Trophoblast cell (in vitro differentiated cells and primary cell): Measurements from ENCODE around the gene GPLD1.
"Not testable (repeated sequence)": the region's sequence is repeated elsewhere in the genome, so short reads cannot be mapped to it uniquely, and the experiment has no call there.

Source experiments
- DNase-seq, 2 donors: peaks; one replicate each; pipeline ENCODE4 v3.0.0-alpha.2; 2016
- H2AFZ ChIP-seq: 2 replicates; pipeline ENCODE4 v1.6.1; 2013; ENCODE audit warnings: low read length, moderate library complexity, mild to moderate bottlenecking; ENCODE audit not compliant: insufficient read depth, poor library complexity
- H2AK5ac ChIP-seq: 2 replicates; pipeline ENCODE4 v1.6.1; 2013; ENCODE audit warnings: mild to moderate bottlenecking, low read length
- H2BK120ac ChIP-seq: 2 replicates; pipeline ENCODE4 v1.6.1; 2013; ENCODE audit warnings: low read length, mild to moderate bottlenecking, moderate library complexity; ENCODE audit not compliant: insufficient read depth, poor library complexity
- H2BK12ac ChIP-seq: 2 replicates; pipeline ENCODE4 v1.6.1; 2013; ENCODE audit warnings: mild to moderate bottlenecking, low read length, moderate library complexity
- H2BK5ac ChIP-seq: 2 replicates; pipeline ENCODE4 v1.6.1; 2013; ENCODE audit warnings: low read length, low read depth, moderate library complexity, mild to moderate bottlenecking; ENCODE audit not compliant: poor library complexity
- H3K14ac ChIP-seq: 2 replicates; pipeline ENCODE4 v1.6.1; 2013; ENCODE audit warnings: mild to moderate bottlenecking, low read length
- H3K18ac ChIP-seq: 2 replicates; pipeline ENCODE4 v1.6.1; 2013; ENCODE audit warnings: mild to moderate bottlenecking, low read length
- H3K23ac ChIP-seq: 2 replicates; pipeline ENCODE4 v1.6.1; 2013; ENCODE audit warnings: low read length
- H3K27ac ChIP-seq: 2 replicates; pipeline ENCODE4 v1.5.1; 2013; ENCODE audit warnings: low read depth, mild to moderate bottlenecking, inconsistent platforms, low read length, moderate library complexity
- H3K27me3 ChIP-seq: 2 replicates; pipeline ENCODE4 v1.6.1; 2013; ENCODE audit warnings: inconsistent platforms, mild to moderate bottlenecking, low read length, moderate library complexity; ENCODE audit not compliant: insufficient read depth
- H3K36me3 ChIP-seq, 2 experiments: 1 replicate in 1 of 2; 2 replicates in 1 of 2; pipeline ENCODE4 v1.6.1; 2013; ENCODE audit warnings: low read length in 2 of 2, mild to moderate bottlenecking in 2 of 2, moderate library complexity in 1 of 2; ENCODE audit not compliant: insufficient read depth in 2 of 2, control insufficient read depth in 1 of 2
- H3K4ac ChIP-seq: 2 replicates; pipeline ENCODE4 v1.6.1; 2013; ENCODE audit warnings: low read depth, mild to moderate bottlenecking, low read length, moderate library complexity
- H3K4me1 ChIP-seq, 2 experiments: 1 replicate in 1 of 2; 2 replicates in 1 of 2; pipeline ENCODE4 v1.6.1; 2013; ENCODE audit warnings: low read length in 2 of 2, mild to moderate bottlenecking in 2 of 2, moderate library complexity in 1 of 2; ENCODE audit not compliant: insufficient read depth in 2 of 2, control insufficient read depth in 1 of 2
- H3K4me2 ChIP-seq: 2 replicates; pipeline ENCODE4 v1.6.1; 2013; ENCODE audit warnings: inconsistent platforms, mild to moderate bottlenecking, low read length, moderate library complexity
- H3K4me3 ChIP-seq: 2 replicates; pipeline ENCODE4 v1.5.1; 2013; ENCODE audit warnings: mild to moderate bottlenecking, low read depth, low read length, inconsistent platforms
- H3K79me1 ChIP-seq: one replicate; pipeline ENCODE4 v1.6.1; 2013; ENCODE audit warnings: low read length
- H3K79me2 ChIP-seq: 2 replicates; pipeline ENCODE4 v1.6.1; 2013; ENCODE audit warnings: low read length, mild to moderate bottlenecking; ENCODE audit not compliant: control insufficient read depth, insufficient read depth, poor library complexity
- H3K9ac ChIP-seq: 2 replicates; pipeline ENCODE4 v1.6.1; 2013; ENCODE audit warnings: mild to moderate bottlenecking, low read length
- H3K9me3 ChIP-seq: 2 replicates; pipeline ENCODE4 v1.6.1; 2013; ENCODE audit warnings: low read depth, mild to moderate bottlenecking, control low read depth, inconsistent platforms, low read length; ENCODE audit not compliant: insufficient read depth
- H4K12ac ChIP-seq: 2 replicates; pipeline ENCODE4 v1.6.1; 2013; ENCODE audit warnings: low read depth, mild to moderate bottlenecking, low read length, moderate library complexity
- H4K8ac ChIP-seq: 2 replicates; pipeline ENCODE4 v1.6.1; 2013; ENCODE audit warnings: low read depth, mild to moderate bottlenecking, low read length, moderate library complexity
- H4K91ac ChIP-seq: one replicate; pipeline ENCODE4 v1.6.1; 2013; ENCODE audit warnings: low read depth, mild to moderate bottlenecking, low read length, moderate library complexity
- WGBS: extraction: QIAGEN DNeasy Blood & Tissue Kit; methylation state at CpG from one replicate; pipeline ENCODE4 v1.1.7; 2013; ENCODE audit warnings: missing lambda C conversion rate; ENCODE audit not compliant: insufficient read length, insufficient coverage; ENCODE audit errors: extremely low coverage; 5-methylcytosine and 5-hydroxymethylcytosine counted together

Gene GPLD1

DNA sequence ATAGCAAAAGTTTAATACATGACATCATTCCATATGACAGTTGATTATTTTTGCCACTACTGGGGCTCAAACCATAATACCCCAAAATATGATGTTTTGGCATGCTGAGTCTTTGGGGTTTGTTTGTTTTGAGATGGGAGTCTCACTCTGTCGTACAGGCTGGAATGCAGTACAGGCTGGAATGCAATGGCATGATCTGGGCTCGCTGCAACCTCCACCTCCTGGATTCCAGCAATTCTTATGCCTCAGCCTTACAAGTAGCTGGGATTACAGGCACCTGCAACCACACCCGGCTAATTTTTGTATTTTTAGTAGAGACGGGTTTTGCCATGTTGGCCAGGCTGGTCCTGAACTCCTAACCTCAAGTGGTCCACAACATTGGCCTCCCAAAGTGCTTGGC lies 87.9 kb downstream of the GPLD1 start:
- no peak overlapping the region for H2BK5ac ChIP-seq

DNA sequence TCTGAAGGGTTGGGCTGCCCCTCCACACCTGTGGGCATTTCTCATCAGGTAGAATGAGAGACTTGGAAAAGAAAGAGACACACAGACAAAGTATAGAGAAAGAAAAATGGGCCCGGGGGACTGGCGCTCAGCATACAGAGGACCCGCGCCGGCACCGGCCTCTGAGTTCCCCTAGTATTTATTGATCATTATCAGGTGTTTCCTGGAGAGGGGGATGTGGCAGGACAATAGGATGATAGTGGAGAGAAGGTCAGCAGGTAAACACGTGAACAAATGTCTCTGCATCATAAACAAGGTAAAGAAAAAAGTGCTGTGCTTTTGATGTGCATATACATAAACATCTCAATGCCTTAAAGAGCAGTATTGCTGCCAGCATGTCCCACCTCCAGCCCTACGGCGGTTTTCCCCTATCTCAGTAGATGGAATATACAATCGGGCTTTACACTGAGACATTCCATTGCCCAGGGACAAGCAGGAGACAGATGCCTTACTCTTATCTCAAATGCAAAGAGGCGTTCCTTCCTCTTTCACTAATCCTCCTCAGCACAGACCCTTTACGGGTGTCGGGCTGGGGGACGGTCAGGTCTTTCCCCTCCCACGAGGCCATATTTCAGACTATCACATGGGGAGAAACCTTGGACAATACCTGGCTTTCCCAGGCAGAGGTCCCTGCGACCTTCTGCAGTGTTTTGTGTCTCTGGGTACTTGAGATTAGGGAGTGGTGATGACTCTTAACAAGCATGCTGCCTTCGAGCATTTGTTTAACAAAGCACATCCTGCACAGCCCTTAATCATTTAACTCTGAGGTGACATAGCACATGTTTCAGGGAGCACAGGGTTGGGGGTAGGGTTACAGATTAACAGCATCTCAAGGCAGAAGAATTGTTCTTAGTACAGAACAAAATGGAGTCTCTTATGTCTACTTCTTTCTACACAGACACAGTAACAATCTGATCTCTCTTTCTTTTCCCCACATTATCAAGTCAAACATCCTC lies 89.0 kb downstream of the GPLD1 start:
- not testable (repeated sequence) for H2BK5ac ChIP-seq, H3K18ac ChIP-seq, H4K12ac ChIP-seq, H3K79me1 ChIP-seq, H3K27ac ChIP-seq, H3K4me1 ChIP-seq, H3K36me3 ChIP-seq, H4K8ac ChIP-seq, H3K23ac ChIP-seq, H3K14ac ChIP-seq, H4K91ac ChIP-seq, H3K4ac ChIP-seq, H3K4me3 ChIP-seq, H2BK12ac ChIP-seq, H3K79me2 ChIP-seq, H3K9me3 ChIP-seq, H2AFZ ChIP-seq, H2AK5ac ChIP-seq, H2BK120ac ChIP-seq, H3K9ac ChIP-seq, H3K27me3 ChIP-seq
- WGBS = no CpG with 5 or more reads among the region's 17 CpGs
- H3K4me2 ChIP-seq = peak overlapping the region; percentile 22
- peak; percentile 61 to 79 for DNase-seq

More for the DNA sequence above, 87.9 kb downstream of the GPLD1 start:
- Histone ChIP-seq H3K4ac (no peak overlapping the region), H3K27ac (no peak overlapping the region), H4K12ac (no peak overlapping the region), H2AK5ac (no peak overlapping the region), H3K4me3 (no peak overlapping the region), H3K79me2 (peaks cover 6% of the 10 kb centered on the region), H2BK12ac (no peak overlapping the region), H3K4me2 (no peak overlapping the region), H3K79me1 (peaks cover 5% of the 10 kb centered on the region), H4K91ac (no peak overlapping the region), H3K36me3 (peaks cover 0 to 4% of the 10 kb centered on the region in 2 experiments), H3K18ac (no peak overlapping the region), H3K9ac (no peak overlapping the region), H3K9me3 (peaks cover 3% of the 10 kb centered on the region), H3K4me1 (peaks cover 4 to 6% of the 10 kb centered on the region in 2 experiments), H3K14ac (no peak overlapping the region), H4K8ac (no peak overlapping the region), H3K27me3 (no peaks in the 10 kb centered on the region), H2BK120ac (no peak overlapping the region), H3K23ac (no peak overlapping the region), H2AFZ (no peak overlapping the region)
- DNase-seq = peak; percentile 61 to 74
- no CpG with 5 or more reads among the region's 4 CpGs for WGBS

DNA sequence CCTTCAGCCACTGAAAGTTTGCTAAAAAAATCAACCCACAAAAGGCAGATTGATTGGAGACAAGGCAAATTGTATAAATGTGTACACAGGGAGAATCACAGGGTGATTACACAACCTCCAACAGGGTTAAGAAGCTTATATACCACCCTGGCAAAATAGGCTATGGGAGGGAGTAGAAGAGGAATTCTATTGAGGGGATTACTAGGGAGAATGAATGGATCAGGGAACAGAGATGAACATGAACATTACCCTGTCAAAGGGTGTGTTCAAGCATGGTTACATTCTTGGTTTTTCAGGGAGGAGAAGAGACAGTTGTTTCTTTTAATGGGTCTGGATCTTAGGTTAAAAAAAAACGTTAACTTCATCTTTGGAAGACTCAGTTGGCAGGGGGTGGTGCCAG lies 91.7 kb downstream of the GPLD1 start:
- no peak overlapping the region for H2BK12ac ChIP-seq
- no CpG with 5 or more reads among the region's 1 CpG for WGBS
- H2AK5ac ChIP-seq = no peak overlapping the region
- H3K18ac ChIP-seq = no peak overlapping the region
- H3K79me2 ChIP-seq = no peaks in the 10 kb centered on the region
- no peak overlapping the region for H2BK5ac ChIP-seq
- no peak overlapping the region for H3K14ac ChIP-seq
- H3K27me3 ChIP-seq = no peaks in the 10 kb centered on the region
- no peaks in the 10 kb centered on the region for H3K79me1 ChIP-seq
- peaks cover 3% of the 10 kb centered on the region for H3K9me3 ChIP-seq
- H3K23ac ChIP-seq = no peak overlapping the region
- no peak overlapping the region for H4K12ac ChIP-seq
- H3K4me2 ChIP-seq = no peak overlapping the region
- no peak overlapping the region for H4K91ac ChIP-seq
- no peak overlapping the region for H2AFZ ChIP-seq
- no peak overlapping the region for H3K4me3 ChIP-seq
- H4K8ac ChIP-seq = no peak overlapping the region
- H3K27ac ChIP-seq = no peak overlapping the region
- no peak for DNase-seq
- H3K4ac ChIP-seq = no peak overlapping the region
- no peak overlapping the region for H2BK120ac ChIP-seq
- H3K9ac ChIP-seq = no peak overlapping the region
- peaks cover 4% of the 10 kb centered on the region in 2 experiments for H3K4me1 ChIP-seq
- H3K36me3 ChIP-seq = no peaks in the 10 kb centered on the region

DNA sequence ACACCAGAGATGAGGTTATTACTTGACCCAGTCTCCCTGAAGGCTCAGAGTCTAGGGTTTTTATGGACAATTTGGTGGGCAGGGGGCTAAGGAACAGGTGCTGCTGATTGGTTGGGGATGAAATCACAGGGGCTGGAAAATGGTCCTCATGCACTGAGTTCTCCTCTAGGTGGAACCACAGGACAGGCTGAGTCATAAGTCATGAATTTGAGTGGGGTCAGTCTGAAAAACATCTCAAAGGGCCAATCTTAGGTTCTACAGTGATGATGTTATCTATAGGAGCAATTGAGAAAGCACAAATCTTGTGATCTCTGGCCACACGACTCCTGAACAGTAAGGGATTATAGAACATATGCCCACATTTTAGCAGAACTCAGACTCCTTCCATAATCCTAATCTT lies 92.6 kb downstream of the GPLD1 start:
- no CpG with 5 or more reads among the region's 1 CpG for WGBS
- no peak overlapping the region for H3K9ac ChIP-seq
- H2BK120ac ChIP-seq = no peak overlapping the region
- no peaks in the 10 kb centered on the region for H3K79me1 ChIP-seq
- H3K36me3 ChIP-seq = no peaks in the 10 kb centered on the region
- no peak overlapping the region for H3K4me3 ChIP-seq
- H2BK12ac ChIP-seq = no peak overlapping the region
- no peak overlapping the region for H3K27ac ChIP-seq
- no peak overlapping the region for H2AK5ac ChIP-seq
- no peak overlapping the region for H3K14ac ChIP-seq
- H3K79me2 ChIP-seq = no peaks in the 10 kb centered on the region
- no peak overlapping the region for H2AFZ ChIP-seq
- H3K27me3 ChIP-seq = no peaks in the 10 kb centered on the region
- no peak overlapping the region for H3K4me2 ChIP-seq
- no peak overlapping the region for H4K8ac ChIP-seq
- no peak for DNase-seq
- no peak overlapping the region for H2BK5ac ChIP-seq
- H3K18ac ChIP-seq = no peak overlapping the region
- no peak overlapping the region for H3K23ac ChIP-seq
- no peak overlapping the region for H4K12ac ChIP-seq
- peaks cover 3% of the 10 kb centered on the region for H3K9me3 ChIP-seq
- H3K4ac ChIP-seq = no peak overlapping the region
- no peak overlapping the region for H4K91ac ChIP-seq
- peaks cover 4% of the 10 kb centered on the region in 2 experiments for H3K4me1 ChIP-seq
